Subcutaneous adipose tissue (tissue), 4 donors: ENCODE results near the gene FUCA1. TPM values are rescaled to one million over a fixed set of nuclear protein-coding genes. Genes with fewer than 3 reads are reported as not detected.

ENCODE experiments used
- total RNA-seq, 4 donors: library from RNA; depleted of rRNA; stranded (reverse); fragments of >200 nt; gene quantifications; one replicate each; pipeline ENCODE4 v1.1.0, GENCODE V29; 2016
- TF ChIP-seq, protein P1 (sequence below): fragments of 450-650 bp; IDR thresholded peaks from one replicate; pipeline ENCODE4 v1.5.1; 2016; ENCODE audit warnings: low read depth, mild to moderate bottlenecking, control low read depth, antibody characterized with exemption, moderate library complexity

FUCA1 gene
- total RNA-seq, 4 donors from 2014 or later = 30.0 to 121 (median 38.6) TPM

DNA sequence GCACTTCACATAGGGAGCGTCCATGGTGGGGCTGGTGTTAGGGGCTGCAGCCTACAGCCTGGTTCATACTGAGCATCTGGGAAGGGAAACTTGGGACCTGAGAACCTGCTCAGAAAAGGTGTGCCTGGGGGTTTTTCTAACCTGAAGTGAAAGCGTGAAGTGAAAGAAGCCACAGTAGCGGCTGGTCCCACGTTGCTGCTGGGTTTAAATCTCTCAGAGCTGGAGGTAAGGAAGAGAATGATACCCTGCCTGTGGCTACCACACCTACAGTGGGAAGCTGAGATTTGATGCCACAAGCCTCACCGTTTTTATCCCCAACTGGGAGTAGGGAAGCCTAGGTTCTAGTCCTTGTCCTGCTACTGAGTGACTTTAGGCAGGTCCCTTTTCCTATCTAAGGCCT is 21.0 kb upstream of the FUCA1 start:
- TF ChIP-seq, protein P1, sequence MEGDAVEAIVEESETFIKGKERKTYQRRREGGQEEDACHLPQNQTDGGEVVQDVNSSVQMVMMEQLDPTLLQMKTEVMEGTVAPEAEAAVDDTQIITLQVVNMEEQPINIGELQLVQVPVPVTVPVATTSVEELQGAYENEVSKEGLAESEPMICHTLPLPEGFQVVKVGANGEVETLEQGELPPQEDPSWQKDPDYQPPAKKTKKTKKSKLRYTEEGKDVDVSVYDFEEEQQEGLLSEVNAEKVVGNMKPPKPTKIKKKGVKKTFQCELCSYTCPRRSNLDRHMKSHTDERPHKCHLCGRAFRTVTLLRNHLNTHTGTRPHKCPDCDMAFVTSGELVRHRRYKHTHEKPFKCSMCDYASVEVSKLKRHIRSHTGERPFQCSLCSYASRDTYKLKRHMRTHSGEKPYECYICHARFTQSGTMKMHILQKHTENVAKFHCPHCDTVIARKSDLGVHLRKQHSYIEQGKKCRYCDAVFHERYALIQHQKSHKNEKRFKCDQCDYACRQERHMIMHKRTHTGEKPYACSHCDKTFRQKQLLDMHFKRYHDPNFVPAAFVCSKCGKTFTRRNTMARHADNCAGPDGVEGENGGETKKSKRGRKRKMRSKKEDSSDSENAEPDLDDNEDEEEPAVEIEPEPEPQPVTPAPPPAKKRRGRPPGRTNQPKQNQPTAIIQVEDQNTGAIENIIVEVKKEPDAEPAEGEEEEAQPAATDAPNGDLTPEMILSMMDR = no peak

DNA sequence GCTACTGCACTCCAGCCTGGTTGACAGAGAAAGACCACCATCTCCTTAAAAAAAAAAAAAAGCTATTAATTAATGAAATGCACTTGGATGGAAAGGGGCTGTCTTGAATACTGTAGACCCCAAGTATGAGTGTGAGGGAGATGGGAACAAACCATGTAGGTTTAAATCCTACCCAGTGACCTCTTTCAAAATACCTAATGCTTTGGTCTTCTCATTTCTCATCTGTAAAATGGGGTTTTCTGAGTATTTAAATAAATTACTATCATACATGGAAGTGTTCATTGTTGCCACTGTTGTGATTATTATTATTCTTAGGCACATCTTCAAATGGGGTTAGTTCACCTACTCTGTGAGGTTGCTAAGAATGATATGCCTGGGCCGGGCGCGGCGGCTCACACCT is 17.1 kb upstream of the FUCA1 start:
- TF ChIP-seq, protein P1 = no peak

DNA sequence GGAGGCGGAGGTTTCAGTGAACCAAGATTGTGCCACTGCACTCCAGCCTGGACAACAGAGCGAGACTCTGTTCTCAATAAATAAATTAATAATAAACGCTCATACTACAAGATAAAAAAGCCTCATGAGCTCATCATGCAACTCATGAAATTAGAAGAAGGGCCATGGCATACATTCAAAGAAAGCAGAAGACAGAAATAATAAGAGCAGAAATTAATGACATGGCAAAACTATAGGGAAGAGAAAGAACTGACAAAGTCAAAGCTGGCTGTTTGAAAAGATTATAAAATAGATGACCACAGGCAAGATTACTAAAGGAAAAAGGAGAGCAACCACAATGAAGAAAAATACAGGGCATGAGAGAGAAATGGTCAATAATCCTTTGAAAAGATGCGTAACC is 14.7 kb upstream of the FUCA1 start:
- TF ChIP-seq, protein P1 = no peak

DNA sequence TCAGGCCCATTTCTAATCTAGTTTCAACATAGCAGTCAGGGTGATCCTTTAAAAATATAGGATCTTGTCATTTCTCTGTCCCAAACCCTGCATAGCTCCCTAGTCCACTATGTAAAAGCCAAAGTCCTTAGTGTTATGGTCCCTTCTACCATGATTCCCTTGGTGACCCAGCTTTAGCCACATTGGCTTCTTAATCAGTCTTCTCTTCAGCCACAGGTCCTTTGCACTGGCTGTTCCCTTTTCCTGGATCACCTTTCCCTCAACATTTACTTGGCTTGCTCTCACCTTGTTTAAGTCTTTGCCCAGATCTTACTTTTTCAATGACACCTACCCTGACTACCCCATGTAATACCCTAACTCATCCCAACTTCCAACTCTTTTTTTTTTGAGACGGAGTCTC is 11.7 kb upstream of the FUCA1 start:
- TF ChIP-seq, protein P1 = no peak

DNA sequence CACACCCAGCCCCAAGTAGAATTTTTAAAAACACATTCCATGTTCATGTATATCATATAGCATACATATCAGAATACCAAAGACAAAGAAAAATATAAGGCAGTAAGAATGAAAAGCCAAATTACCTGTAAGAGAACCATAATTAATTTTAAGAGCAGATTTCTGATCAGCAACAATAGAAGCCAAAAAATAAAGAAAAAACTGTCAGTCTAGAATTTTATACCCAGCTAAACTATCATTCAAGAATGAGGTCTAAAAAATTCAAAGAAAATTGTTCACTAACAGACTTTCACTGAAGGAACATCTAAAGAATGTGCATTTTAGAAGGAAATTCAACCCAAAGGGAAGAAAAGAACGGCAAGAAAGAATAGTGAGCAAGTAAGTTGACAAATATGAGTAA is 10.6 kb upstream of the FUCA1 start:
- TF ChIP-seq, protein P1 = no peak

DNA sequence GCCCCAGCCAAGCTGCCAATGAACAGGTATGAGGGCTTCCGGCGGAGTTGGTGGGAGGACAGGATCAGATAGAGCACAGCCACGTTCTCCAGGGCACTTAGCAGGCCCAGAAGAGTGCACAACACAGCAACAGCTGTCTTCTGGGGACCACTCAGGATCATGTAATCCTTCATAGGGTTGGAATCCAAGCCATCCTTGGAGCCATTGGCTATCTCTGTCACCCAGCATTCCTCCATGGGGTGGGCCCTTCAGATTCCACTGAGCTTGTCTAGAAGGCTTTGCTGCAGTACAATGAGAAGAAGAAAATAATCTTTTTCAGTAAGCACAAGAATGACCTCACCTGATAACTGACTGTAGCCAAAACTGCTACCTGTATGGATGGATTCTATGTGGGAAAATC is 7.3 kb upstream of the FUCA1 start:
- TF ChIP-seq, protein P1 = no peak

DNA sequence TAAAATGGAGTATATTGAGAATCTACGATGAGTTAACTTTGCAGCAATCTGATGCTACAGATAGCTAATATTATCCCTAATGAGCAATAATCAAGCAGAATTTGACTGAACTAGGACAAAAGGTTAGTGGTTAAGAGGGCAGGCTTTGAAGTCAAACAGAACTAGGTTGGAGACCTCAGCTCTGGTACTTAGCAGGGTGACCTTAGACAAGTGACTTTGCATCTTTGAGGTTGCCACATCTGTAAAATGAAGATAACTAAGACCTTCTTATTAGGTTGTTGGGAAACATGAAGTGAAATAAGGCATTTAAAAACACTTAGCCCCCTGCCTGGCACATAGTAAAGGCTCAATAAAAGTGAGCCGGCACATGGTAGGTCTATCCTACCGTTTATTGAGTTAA is 4.3 kb upstream of the FUCA1 start:
- TF ChIP-seq, protein P1 = no peak

DNA sequence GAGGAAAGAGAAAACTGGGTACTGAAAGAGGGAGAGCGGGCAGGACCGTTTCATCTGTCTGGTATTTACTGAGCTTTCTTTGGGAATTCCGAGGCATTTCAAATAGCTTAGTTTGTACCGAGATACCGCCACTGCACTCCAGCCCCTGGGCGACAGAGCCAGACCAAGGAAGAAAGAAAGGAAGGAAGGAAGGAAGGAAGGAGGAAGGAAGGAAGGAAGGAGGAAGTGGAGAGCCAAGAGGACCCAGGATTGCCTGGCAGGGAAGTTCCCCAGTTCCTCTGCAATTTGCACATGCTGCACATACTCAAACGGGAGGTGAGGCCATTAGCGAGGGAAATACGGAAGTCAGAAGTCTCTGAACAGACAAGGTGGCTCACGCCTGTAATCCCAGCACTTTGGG is 961 bp upstream of the FUCA1 start:
- TF ChIP-seq, protein P1 = no peak
